HG03432 (cell line): ENCODE measurements around the gene MTMR10.

Experiments used
- ATAC-seq: cut with Tn5 transposase; IDR thresholded peaks from one replicate; pipeline ENCODE4 v1.9.1; 2021; ENCODE audit warnings: mild to moderate bottlenecking, moderate library complexity; ENCODE audit not compliant: unreplicated experiment

The MTMR10 gene

GRCh38 chr15:30962079-30962478 lies 29.3 kb downstream of the MTMR10 start:
- no peak for ATAC-seq

- ATAC-seq: no peak
These were observed 33.2 kb downstream of the MTMR10 start for GRCh38 chr15:30958219-30958618.

- ATAC-seq: no peak
These were observed 35.0 kb downstream of the MTMR10 start for GRCh38 chr15:30956216-30957124.

DNA sequence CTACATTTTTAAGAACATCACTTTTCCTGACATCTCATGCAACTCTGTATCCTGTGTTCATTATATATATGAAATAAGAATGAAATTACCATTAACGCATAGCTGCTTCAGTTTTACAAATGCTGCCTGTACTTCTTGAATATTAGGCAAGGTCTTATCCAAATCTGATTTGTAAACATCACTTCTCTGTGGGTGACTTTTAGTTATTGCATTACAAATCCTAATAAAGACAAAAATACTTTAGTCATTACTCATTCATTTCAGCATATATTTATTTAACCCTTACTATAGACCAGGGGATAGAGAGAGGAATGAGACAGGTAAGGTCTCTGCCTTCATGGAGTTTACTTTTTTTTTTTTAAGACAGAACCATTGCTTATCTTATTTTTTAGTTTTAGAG lies 36.8 kb downstream of the MTMR10 start:
- no peak for ATAC-seq

DNA sequence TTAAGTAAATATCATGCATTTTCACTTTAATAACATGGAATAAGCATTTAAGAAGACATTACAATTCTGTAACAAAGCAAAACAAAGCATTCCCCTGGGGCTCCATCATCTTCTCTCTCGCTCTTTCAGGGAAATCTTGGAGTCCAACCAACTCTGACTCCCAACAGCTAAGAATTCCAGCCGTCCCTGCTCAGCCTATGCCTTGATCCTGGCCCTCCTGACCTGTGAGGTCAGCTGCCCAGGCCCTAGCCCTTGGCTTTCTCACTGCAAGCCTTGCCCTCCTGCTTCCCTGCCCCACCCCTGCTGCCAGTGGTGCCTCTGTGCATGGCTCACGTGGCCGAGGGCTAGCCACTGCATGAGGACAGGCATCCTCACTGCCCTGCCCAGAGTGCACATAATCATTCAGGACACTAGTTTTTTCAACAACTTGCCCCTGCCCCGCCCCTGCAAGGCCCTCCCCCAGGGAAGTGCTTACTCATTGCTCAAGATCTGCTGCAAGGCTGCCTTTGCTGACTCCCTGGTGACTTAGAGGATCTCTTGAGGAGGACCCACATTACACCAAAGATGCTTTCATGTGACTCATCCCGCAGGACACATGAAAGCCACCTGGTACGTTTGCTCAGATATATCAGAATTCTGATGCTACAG lies 37.6 kb downstream of the MTMR10 start:
- ATAC-seq: no peak

DNA sequence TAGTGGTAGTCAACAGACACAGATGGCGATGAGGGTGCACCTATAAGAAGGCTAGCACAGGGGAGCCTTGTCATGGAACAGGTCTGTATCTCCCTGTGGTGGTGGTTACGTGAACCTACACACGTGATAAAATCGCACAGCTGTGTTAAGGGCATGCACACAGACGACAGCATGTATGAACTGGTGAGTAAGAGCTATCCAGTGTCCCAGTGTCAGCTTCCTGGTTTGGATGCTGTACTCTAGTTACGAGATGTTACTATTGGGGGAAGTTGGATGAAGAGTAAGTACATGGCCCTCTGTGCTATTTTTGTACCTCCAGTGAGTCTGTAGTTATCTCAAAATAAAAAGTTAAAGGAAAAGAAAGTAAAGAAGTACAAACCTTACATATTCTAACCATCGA lies 38.2 kb downstream of the MTMR10 start:
- no peak for ATAC-seq

DNA sequence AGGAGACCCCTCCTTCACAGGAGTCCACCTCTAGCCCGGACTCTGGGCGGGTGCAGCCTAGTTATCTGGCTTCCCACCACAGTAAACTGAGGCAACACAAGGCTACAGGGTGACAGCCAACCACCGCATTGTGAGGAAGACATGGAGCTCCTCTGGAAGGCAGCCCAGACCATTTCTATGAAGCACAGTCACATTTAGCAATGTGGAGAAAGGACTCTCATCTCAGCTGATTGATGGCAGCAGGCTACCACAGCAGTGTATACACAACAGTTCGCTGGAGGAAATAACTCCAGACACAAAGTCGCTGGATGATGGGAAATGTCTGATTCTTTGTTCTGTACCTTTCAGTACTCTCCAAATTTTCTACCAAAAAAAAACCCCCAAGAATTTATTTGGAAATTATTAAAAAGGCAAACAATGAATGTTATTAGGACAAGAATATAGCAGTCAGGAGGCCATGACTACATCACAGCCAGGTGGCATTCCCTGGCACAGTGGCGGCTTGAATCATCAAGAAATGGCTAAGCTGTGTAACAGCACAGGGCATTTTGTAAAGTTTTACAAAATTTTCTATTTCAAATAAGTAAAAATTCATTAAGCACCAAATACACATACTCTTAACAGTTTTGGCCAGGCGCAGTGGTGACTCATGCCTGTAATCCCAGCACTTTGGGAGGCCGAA lies 47.6 kb downstream of the MTMR10 start:
- ATAC-seq: no peak

GRCh38 chr15:30941520-30941919 lies 49.9 kb downstream of the MTMR10 start:
- no peak for ATAC-seq

GRCh38 chr15:30940359-30940758 lies 51.1 kb downstream of the MTMR10 start:
- ATAC-seq: no peak

DNA sequence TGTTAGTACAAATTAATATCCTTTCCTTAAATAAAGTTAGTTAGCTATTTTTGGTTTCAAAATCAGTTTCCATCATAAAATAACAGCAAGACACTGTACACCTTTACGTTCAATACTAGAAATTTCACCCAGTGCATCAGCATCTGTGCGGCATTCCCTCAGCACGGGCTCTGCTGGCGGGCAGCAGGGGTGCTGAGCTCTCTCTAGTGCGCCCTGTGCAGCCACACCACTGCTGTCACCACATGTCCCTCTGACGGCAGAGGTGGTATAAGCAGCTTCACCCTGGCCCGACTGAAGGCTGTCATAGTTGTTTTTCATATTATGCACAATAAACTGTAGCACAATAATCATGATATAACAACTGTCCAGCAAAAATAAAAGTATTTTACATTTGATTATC lies 52.3 kb downstream of the MTMR10 start:
- ATAC-seq: no peak

GRCh38 chr15:30933293-30933692 lies 58.1 kb downstream of the MTMR10 start:
- ATAC-seq: no peak

GRCh38 chr15:30930422-30930821 lies 61.0 kb downstream of the MTMR10 start:
- no peak for ATAC-seq

GRCh38 chr15:30929982-30930381 lies 61.4 kb downstream of the MTMR10 start:
- no peak for ATAC-seq

DNA sequence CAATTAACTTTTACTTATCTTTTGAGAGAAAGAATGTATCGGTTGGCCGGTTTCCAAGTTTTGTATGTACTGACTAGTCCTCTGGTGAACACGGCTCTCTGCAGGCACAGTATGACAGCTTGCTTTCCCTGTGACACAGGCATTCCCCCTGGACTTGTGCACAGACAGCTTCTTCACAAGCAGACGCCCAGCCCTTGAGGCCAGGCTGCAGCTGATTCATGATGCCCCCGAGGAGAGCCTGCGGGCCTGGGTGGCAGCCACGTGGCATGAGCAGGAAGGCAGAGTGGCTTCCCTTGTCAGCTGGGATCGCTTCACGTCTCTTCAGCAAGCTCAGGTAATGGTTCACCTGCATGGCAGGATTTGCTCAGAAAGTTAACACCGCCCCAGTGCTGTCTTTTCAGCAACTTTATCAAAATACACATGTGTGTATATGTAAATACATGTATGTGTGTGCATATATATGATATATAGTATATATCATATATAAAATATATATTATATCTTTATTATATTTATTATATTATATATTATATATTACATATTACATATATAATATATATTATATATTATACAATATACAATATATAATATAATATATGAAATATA lies 62.3 kb downstream of the MTMR10 start:
- no peak for ATAC-seq

GRCh38 chr15:30928076-30928475 lies 63.4 kb downstream of the MTMR10 start:
- no peak for ATAC-seq

- no peak for ATAC-seq
These were observed 64.2 kb downstream of the MTMR10 start for GRCh38 chr15:30927148-30927761.

- ATAC-seq: no peak
These were observed 65.3 kb downstream of the MTMR10 start for GRCh38 chr15:30926161-30926560.

- ATAC-seq: no peak
These were observed 65.7 kb downstream of the MTMR10 start for GRCh38 chr15:30925686-30926085.

GRCh38 chr15:30924353-30924752 lies 67.1 kb downstream of the MTMR10 start:
- ATAC-seq: no peak

DNA sequence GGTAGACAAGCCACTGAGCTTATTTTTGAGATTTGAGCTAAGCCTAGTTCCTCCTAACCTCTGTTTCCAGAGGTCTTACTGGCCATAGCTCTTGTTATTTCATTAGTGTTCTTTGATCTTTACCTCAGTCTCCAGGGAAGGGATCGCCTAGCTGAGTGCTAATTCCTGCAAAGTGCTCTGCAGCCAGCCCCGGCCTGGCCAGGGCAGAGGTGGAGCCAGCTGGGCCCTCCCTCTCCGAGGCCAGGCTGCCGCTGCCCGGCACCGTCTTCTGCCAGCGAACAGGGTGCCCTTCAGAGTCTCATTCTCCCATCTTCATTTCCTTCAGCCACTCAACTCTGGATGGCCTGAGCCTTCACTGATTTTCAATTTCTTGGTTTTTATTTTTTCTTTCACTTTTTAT lies 68.0 kb downstream of the MTMR10 start:
- no peak for ATAC-seq
